Measurements from ENCODE around the gene FAM229A. TPM values are rescaled to one million over a fixed set of nuclear protein-coding genes. Genes with fewer than 3 reads are reported as not detected.

Gene FAM229A
- total and polyA plus RNA-seq, 9 of the 15 experiments (the other 6 are each of a cell fraction or from before 2014, with no cell fraction given): 0.04 to 21.6 (median 7.4) TPM

GRCh38 chr1:32394141-32394889, 32.0 kb upstream of the FAM229A start, which contains the start of gene BSDC1 (continued):
- TF ChIP-seq ZNF609 (CRISPR knock-in tag; IDR thresholded peaks at IDR 0.05; ENCODE audit: borderline replicate concordance) (peak; percentile 94), SFPQ (IDR thresholded peaks at IDR 0.05; ENCODE audit: low read depth, low read length) (no peak), TRIM24 (IDR thresholded peaks at IDR 0.05) (peak; percentile 46 to 96), ZNF280B (CRISPR knock-in tag; IDR thresholded peaks at IDR 0.05) (no peak), DPF2 (IDR thresholded peaks at IDR 0.05) (peak; percentile 72), THAP12 (CRISPR knock-in tag; IDR thresholded peaks at IDR 0.05) (peak; percentile 68), POLR3G (IDR thresholded peaks at IDR 0.05; ENCODE audit: extremely low read depth, insufficient read length, insufficient replicate concordance) (no peak), HLTF (IDR thresholded peaks at IDR 0.05) (peak; percentile 30; the same call in 1 of the 2 replicates), COPS2 (conservative IDR thresholded peaks at IDR 0.05) (no peak), ZNF830 (CRISPR knock-in tag; IDR thresholded peaks at IDR 0.05) (0 out of 2 replicates have a peak, but pooled peaks have one; percentile 85), SP1 (CRISPR knock-in tag; IDR thresholded peaks at IDR 0.05) (peak; percentile 99), THRB (CRISPR knock-in tag; conservative IDR thresholded peaks at IDR 0.05) (0 out of 2 replicates have a peak, but pooled peaks have one; percentile 57), RBBP5 (IDR thresholded peaks at IDR 0.05; ENCODE audit: borderline replicate concordance, insufficient read depth, low read length, poor library complexity, severe bottlenecking) (peak; percentile 75)

Measured in K562 (cell line).